Liver (tissue), 9 donors: ENCODE results near the gene HARS1. TPM values are rescaled to one million over a fixed set of nuclear protein-coding genes. Genes with fewer than 3 reads are reported as not detected.

ENCODE experiments used
- DNase-seq: peaks from one replicate; pipeline ENCODE4 v3.0.0-alpha.2; 2017; ENCODE audit warnings: low spot score
- H3K27ac ChIP-seq, 2 donors: one replicate each; pipeline ENCODE4 v1.7.0; 2013; ENCODE audit warnings: inconsistent platforms in 2 of 2, low read length in 2 of 2, control low read depth in 1 of 2, low read depth in 1 of 2, mild to moderate bottlenecking in 1 of 2
- H3K27me3 ChIP-seq, 4 donors: one replicate each; pipeline versions ENCODE4 v1.6.1 to v1.7.0; 2013; ENCODE audit warnings: low read length in 3 of 4, inconsistent platforms in 1 of 4, mild to moderate bottlenecking in 1 of 4, moderate library complexity in 1 of 4; ENCODE audit not compliant: control insufficient read depth in 4 of 4, insufficient read depth in 4 of 4
- H3K36me3 ChIP-seq, 4 donors: one replicate each; pipeline versions ENCODE4 v1.6.1 to v1.7.0; 2013; ENCODE audit warnings: low read length in 3 of 4, mild to moderate bottlenecking in 3 of 4, low read depth in 1 of 4, moderate library complexity in 1 of 4; ENCODE audit not compliant: control insufficient read depth in 4 of 4, insufficient read depth in 3 of 4
- H3K4me1 ChIP-seq, 4 donors: one replicate each; pipeline versions ENCODE4 v1.6.1 to v1.7.0; 2013; ENCODE audit warnings: low read length in 3 of 4, mild to moderate bottlenecking in 3 of 4, moderate library complexity in 1 of 4; ENCODE audit not compliant: control insufficient read depth in 4 of 4, insufficient read depth in 4 of 4
- H3K4me3 ChIP-seq, 3 donors: one replicate each; pipeline versions ENCODE4 v1.6.1 to v1.7.0; 2013; ENCODE audit warnings: low read length in 3 of 3, control low read depth in 1 of 3, low read depth in 1 of 3, mild to moderate bottlenecking in 1 of 3
- H3K9ac ChIP-seq, 2 donors: one replicate each; pipeline ENCODE4 v1.7.0; 2013; ENCODE audit warnings: low read length in 2 of 2, mild to moderate bottlenecking in 2 of 2, moderate library complexity in 2 of 2, control low read depth in 1 of 2, low read depth in 1 of 2
- H3K9me3 ChIP-seq, 4 donors: one replicate each; pipeline versions ENCODE4 v1.6.1 to v1.7.0; 2013; ENCODE audit warnings: low read length in 3 of 4; ENCODE audit not compliant: control insufficient read depth in 4 of 4
- FOXA1 ChIP-seq: IDR thresholded peaks from 2 replicates; pipeline ENCODE4 v1.6.1; 2016; ENCODE audit warnings: antibody characterized with exemption
- FOXA2 ChIP-seq: IDR thresholded peaks from 2 replicates; pipeline ENCODE4 v1.6.1; 2016; ENCODE audit warnings: antibody characterized with exemption
- GABPA ChIP-seq, 2 donors: IDR thresholded peaks in 1 of 2; conservative IDR thresholded peaks in 1 of 2; 2 replicates each; pipeline ENCODE4 v1.6.1; 2016; ENCODE audit warnings: antibody characterized with exemption in 2 of 2, mild to moderate bottlenecking in 1 of 2, moderate library complexity in 1 of 2
- HNF4G ChIP-seq: IDR thresholded peaks from 2 replicates; pipeline ENCODE4 v1.6.1; 2016; ENCODE audit warnings: antibody characterized with exemption
- JUND ChIP-seq, 2 donors: IDR thresholded peaks; 2 replicates each; pipeline ENCODE4 v1.6.1; 2016; ENCODE audit warnings: antibody characterized with exemption in 2 of 2
- NR2F2 ChIP-seq: IDR thresholded peaks from 2 replicates; pipeline ENCODE4 v1.6.1; 2016; ENCODE audit warnings: antibody characterized with exemption
- RAD21 ChIP-seq, 2 donors: IDR thresholded peaks; 2 replicates each; pipeline ENCODE4 v1.6.1; 2016; ENCODE audit warnings: antibody characterized with exemption in 2 of 2, mild to moderate bottlenecking in 2 of 2
- REST ChIP-seq: IDR thresholded peaks from 2 replicates; pipeline ENCODE4 v1.6.1; 2016; ENCODE audit warnings: antibody characterized with exemption, mild to moderate bottlenecking
- RXRA ChIP-seq, 2 donors: IDR thresholded peaks; 2 replicates each; pipeline ENCODE4 v1.6.1; 2017 to 2018; ENCODE audit warnings: antibody characterized with exemption in 2 of 2, mild to moderate bottlenecking in 1 of 2
- TAF1 ChIP-seq: conservative IDR thresholded peaks from 2 replicates; pipeline ENCODE4 v1.6.1; 2016; ENCODE audit warnings: antibody characterized with exemption, mild to moderate bottlenecking
- YY1 ChIP-seq: IDR thresholded peaks from 2 replicates; pipeline ENCODE4 v1.6.1; 2016; ENCODE audit warnings: antibody characterized with exemption, mild to moderate bottlenecking
- WGBS: extraction: QIAGEN DNeasy Blood & Tissue Kit; methylation state at CpG from one replicate; pipeline ENCODE4 v1.1.7; 2013; 5-methylcytosine and 5-hydroxymethylcytosine counted together
- polyA plus RNA-seq, 2 donors: library from polyadenylated mRNA; stranded (reverse) in 1 of 2; unstranded in 1 of 2; fragments of 200-250 nt in 1 of 2; fragments of >200 nt in 1 of 2; fragmentation: Nextera tagmentation in 1 of 2; extraction: Ambion mirVana in 1 of 2; gene quantifications; one replicate each; pipeline versions ENCODE4 v1.2.1 to v1.2.3, GENCODE V29; 2013 to 2015
- total RNA-seq, 2 donors: library from RNA; depleted of rRNA; stranded (reverse); fragments of >200 nt; gene quantifications; one replicate each; pipeline ENCODE4 v1.2.3, GENCODE V29; 2014
- donor health status: healthy.
- donor health status: healthy.
- donor health status: healthy.
- donor health status: healthy.
- donor health status: healthy.

The HARS1 gene
- total and polyA plus RNA-seq, 4 donors, result 31.2 to 57.1 (median 37.3) TPM

GRCh38 chr5:140631036-140631417 lies 60.1 kb downstream of the HARS1 start:
- TF ChIP-seq HNF4G (no peak), JUND (IDR thresholded peaks at IDR 0.05) (no peak), YY1 (peak; percentile 29), GABPA (IDR thresholded peaks at IDR 0.05 in 1 of 2, conservative IDR thresholded peaks at IDR 0.05 in 1 of 2) (no peak), TAF1 (peak; percentile 18), FOXA2 (no peak), RXRA (IDR thresholded peaks at IDR 0.05) (no peak), RAD21 (IDR thresholded peaks at IDR 0.05) (no peak)
- Histone ChIP-seq H3K36me3 (no peaks in the 10 kb centered on the region), H3K27ac (peak overlapping the region; percentile 82 to 90), H3K4me3 (peak overlapping the region; percentile 66 to 85 (median 71)), H3K9ac (peak overlapping the region; percentile 83 to 89), H3K27me3 (no peaks in the 10 kb centered on the region), H3K9me3 (no peaks in the 10 kb centered on the region), H3K4me1 (peaks cover 0 to 23% (median 13%) of the 10 kb centered on the region in 4 donors)
- WGBS, result 37% methylated on average over 4 of the region's 4 CpGs
- no peak for DNase-seq

GRCh38 chr5:140630292-140631035 lies 60.7 kb downstream of the HARS1 start:
- peaks cover 0 to 23% (median 13%) of the 10 kb centered on the region in 4 donors for H3K4me1 ChIP-seq

More at GRCh38 chr5:140630292-140631035, 60.7 kb downstream of the HARS1 start:
- Histone ChIP-seq H3K27me3 (no peaks in the 10 kb centered on the region), H3K36me3 (no peaks in the 10 kb centered on the region), H3K27ac (peak overlapping the region; percentile 82 to 90), H3K9ac (peak overlapping the region; percentile 83 to 89), H3K9me3 (no peaks in the 10 kb centered on the region), H3K4me3 (peak overlapping the region; percentile 66 to 85 (median 71))
- 49% methylated on average over 2 of the region's 2 CpGs for WGBS
- TF ChIP-seq FOXA1 (no peak), TAF1 (no peak), REST (no peak), NR2F2 (no peak), YY1 (no peak), RXRA (IDR thresholded peaks at IDR 0.05) (no peak)
- no peak for DNase-seq
